ENCODE measurements around the gene SH2D3C. TPM values are rescaled to one million over a fixed set of nuclear protein-coding genes. Genes with fewer than 3 reads are reported as not detected.

The SH2D3C gene
- total and polyA plus RNA-seq, 10 of the 15 experiments (the other 5 are each of a cell fraction or from before 2014, with no cell fraction given), result 1.2 to 23.5 (median 16.2) TPM

GRCh38 chr9:127763918-127764384 is 14.5 kb downstream of the SH2D3C start:
- ChIA-PET SMC1A (ENCODE audit: uncharacterized antibody, unreplicated experiment) (interaction anchor here (1.0 to 2.1 kb wide), 8 partner anchors 11 to 106 kb away, joined by 3 to 5 read pairs (median 3); partner anchors contain the start of genes ENG and TOR2A), POLR2A (interaction anchor here (1.4 kb wide), 1 partner anchor 29 kb away, joined by 5 read pairs; the partner anchor contains the start of gene TOR2A), RAD21 (ENCODE audit: unreplicated experiment) (interaction anchor here (0.5 to 3.5 kb wide), 7 partner anchors 14 to 157 kb away, joined by 3 to 18 read pairs (median 11); partner anchors contain the start of genes CDK9, SH2D3C, ST6GALNAC4 and TOR2A), CTCF (interaction anchor here (0.7 to 1.8 kb wide), 10 partner anchors 12 to 272 kb away, joined by 3 to 15 read pairs (median 5); partner anchors contain the start of genes SH2D3C and TOR2A)
- Histone ChIP-seq H3K36me3 (ENCODE audit: control insufficient read depth in 2 of 2, insufficient read depth in 2 of 2, low read length in 1 of 2) (peaks cover 5 to 30% of the 10 kb centered on the region in 2 experiments), H3K4me1 (ENCODE audit: control insufficient read depth, insufficient read depth, low read length) (peaks cover 7% of the 10 kb centered on the region), H3K4me3 (no peak overlapping the region), H3K27me3 (replicated peaks in 1 of 2; ENCODE audit: control insufficient read depth in 2 of 2, insufficient read depth in 2 of 2, low read length in 1 of 2) (no peaks in the 10 kb centered on the region), H3K4me2 (ENCODE audit: control insufficient read depth, insufficient read depth) (no peak overlapping the region), H3K9me3 (replicated peaks; ENCODE audit: control insufficient read depth, insufficient read depth, low read length) (no peaks in the 10 kb centered on the region), H4K20me1 (ENCODE audit: control insufficient read depth, insufficient read depth) (0 out of 2 replicates have a peak, but pooled peaks cover 4% of the 10 kb centered on the region), H2AFZ (ENCODE audit: control insufficient read depth, low read depth, low read length) (no peak overlapping the region), H3K9ac (ENCODE audit: control insufficient read depth, insufficient read depth, low read length) (no peak overlapping the region), H3K79me2 (ENCODE audit: control insufficient read depth, insufficient read depth, low read length) (no peaks in the 10 kb centered on the region; the same call in none of the 2 replicates), H3K27ac (ENCODE audit: control insufficient read depth, insufficient read depth) (no peak overlapping the region)
- FAIRE-seq (no peak), DNase-seq (ENCODE audit: low read depth, low spot score) (no peak), ATAC-seq (peak; percentile 78)
- intact Hi-C loops (cut with micrococcal nuclease; ENCODE audit: unreplicated experiment), result loop anchor here (1.0 kb wide), 1 partner anchor 20 kb away; no protein-coding TSS in a partner anchor
- TSS peak; percentile 37 for BruUV-seq (replicated peaks)
- in situ Hi-C loops (cut with MboI), result no loop called here
- WGBS (ENCODE audit: insufficient coverage, insufficient replicate concordance, low lambda C conversion rate, missing lambda C conversion rate), result 82% methylated on average over 7 of the region's 7 CpGs
- TF ChIP-seq NR2C1 (IDR thresholded peaks at IDR 0.05) (no peak), ATF3 (IDR thresholded peaks at IDR 0.05; ENCODE audit: borderline replicate concordance, extremely low read depth, low read depth, low read length) (no peak), CTCF (IDR thresholded peaks at IDR 0.05 in 2 of 3, conservative IDR thresholded peaks at IDR 0.05 in 1 of 3; ENCODE audit: control insufficient read depth in 2 of 3, extremely low read depth in 1 of 3, insufficient read depth in 1 of 3, low read depth in 3 of 3, low read length in 3 of 3) (peak; percentile 31 to 47 (median 45); a peak in 5 of 6 replicates), MYB (IDR thresholded peaks at IDR 0.05; ENCODE audit: borderline replicate concordance, low read depth, low read length) (no peak), RAD21 (IDR thresholded peaks at IDR 0.05; ENCODE audit: insufficient read depth, low read depth, low read length) (peak; percentile 46), TBL1XR1 (IDR thresholded peaks at IDR 0.05; ENCODE audit: low read depth, low read length) (no peak), PAX5 (IDR thresholded peaks at IDR 0.05; ENCODE audit: borderline replicate concordance, low read depth, low read length) (no peak), BMI1 (IDR thresholded peaks at IDR 0.05; ENCODE audit: borderline replicate concordance) (no peak), SMC3 (IDR thresholded peaks at IDR 0.05; ENCODE audit: borderline replicate concordance, low read length) (peak; percentile 50; the same call in 1 of the 2 replicates)

Measured in GM12878 (cell line).